ENCODE measurements around the gene PCDH9. TPM values are rescaled to one million over a fixed set of nuclear protein-coding genes. Genes with fewer than 3 reads are reported as not detected.

Gene PCDH9
- total RNA-seq, 1 donor from 2014 or later: 0.40 TPM

GRCh38 chr13:66462187-66462586 lies 767.9 kb downstream of the PCDH9 start:
- no peak for TF ChIP-seq CTCF (conservative IDR thresholded peaks at IDR 0.05; ENCODE audit: low read depth, low read length)
- no peak overlapping the region for H3K4me3 ChIP-seq (ENCODE audit: low read depth, low read length)
- no peak for DNase-seq (ENCODE audit: low read depth)

GRCh38 chr13:66461021-66461420 lies 769.1 kb downstream of the PCDH9 start:
- no peak overlapping the region for H3K4me3 ChIP-seq (ENCODE audit: low read depth, low read length)
- TF ChIP-seq CTCF (conservative IDR thresholded peaks at IDR 0.05; ENCODE audit: low read depth, low read length): no peak
- DNase-seq (ENCODE audit: low read depth): no peak

GRCh38 chr13:66459634-66460033 lies 770.5 kb downstream of the PCDH9 start:
- H3K4me3 ChIP-seq (ENCODE audit: low read depth, low read length): no peak overlapping the region
- no peak for TF ChIP-seq CTCF (conservative IDR thresholded peaks at IDR 0.05; ENCODE audit: low read depth, low read length)
- no peak for DNase-seq (ENCODE audit: low read depth)

GRCh38 chr13:66459143-66459542 lies 771.0 kb downstream of the PCDH9 start:
- no peak for DNase-seq (ENCODE audit: low read depth)
- H3K4me3 ChIP-seq (ENCODE audit: low read depth, low read length): no peak overlapping the region
- TF ChIP-seq CTCF (conservative IDR thresholded peaks at IDR 0.05; ENCODE audit: low read depth, low read length): no peak

- no peak overlapping the region for H3K4me3 ChIP-seq (ENCODE audit: low read depth, low read length)
- DNase-seq (ENCODE audit: low read depth): no peak
- no peak for TF ChIP-seq CTCF (conservative IDR thresholded peaks at IDR 0.05; ENCODE audit: low read depth, low read length)
Measured at GRCh38 chr13:66446413-66446812, 783.7 kb downstream of the PCDH9 start.

- no peak for DNase-seq (ENCODE audit: low read depth)
- no peak for TF ChIP-seq CTCF (conservative IDR thresholded peaks at IDR 0.05; ENCODE audit: low read depth, low read length)
- no peak overlapping the region for H3K4me3 ChIP-seq (ENCODE audit: low read depth, low read length)
Measured at GRCh38 chr13:66443926-66444325, 786.2 kb downstream of the PCDH9 start.

- no peak overlapping the region for H3K4me3 ChIP-seq (ENCODE audit: low read depth, low read length)
- no peak for DNase-seq (ENCODE audit: low read depth)
- no peak for TF ChIP-seq CTCF (conservative IDR thresholded peaks at IDR 0.05; ENCODE audit: low read depth, low read length)
Measured at GRCh38 chr13:66440938-66441337, 789.2 kb downstream of the PCDH9 start.

Data from epithelial cell of proximal tubule (primary cell).